ENCODE measurements around the gene RAB10. TPM values are rescaled to one million over a fixed set of nuclear protein-coding genes. Genes with fewer than 3 reads are reported as not detected.

RAB10 gene
- total and polyA plus RNA-seq, 2 experiments from 2014 or later, result 100 to 122 TPM

GRCh38 chr2:26168785-26169184 is 134.9 kb downstream of the RAB10 start:
- no peaks in the 10 kb centered on the region for H3K36me3 ChIP-seq (replicated peaks; ENCODE audit: insufficient read depth, low read depth)
- peaks cover 3% of the 10 kb centered on the region for H3K27me3 ChIP-seq
- H3K4me3 ChIP-seq, result no peak overlapping the region
- H3K9me2 ChIP-seq (replicated peaks; ENCODE audit: insufficient read depth), result no peaks in the 10 kb centered on the region
- no peaks in the 10 kb centered on the region for H3K4me1 ChIP-seq (ENCODE audit: insufficient read depth)
- no peak overlapping the region for H2AFZ ChIP-seq
- no peak overlapping the region for H3K4me2 ChIP-seq
- WGBS (ENCODE audit: low lambda C conversion rate, missing lambda C conversion rate), result 98% methylated on average over 4 of the region's 4 CpGs
- no peaks in the 10 kb centered on the region for H3K79me2 ChIP-seq
- no peak overlapping the region for H3K27ac ChIP-seq
- DNase-seq (ENCODE audit: low spot score), result no peak
- no peaks in the 10 kb centered on the region for H4K20me1 ChIP-seq (ENCODE audit: insufficient read depth, poor library complexity, severe bottlenecking)
- no peak for TF ChIP-seq CTCF (IDR thresholded peaks at IDR 0.05; ENCODE audit: poor library complexity)
- no peak for TF ChIP-seq EZH2 (IDR thresholded peaks at IDR 0.05; ENCODE audit: borderline replicate concordance)
- TF ChIP-seq EZH2phosphoT487 (IDR thresholded peaks at IDR 0.05; ENCODE audit: low read depth, severe bottlenecking, unreplicated experiment), result no peak
- H3K9me3 ChIP-seq (ENCODE audit: low read depth), result no peaks in the 10 kb centered on the region

DNA sequence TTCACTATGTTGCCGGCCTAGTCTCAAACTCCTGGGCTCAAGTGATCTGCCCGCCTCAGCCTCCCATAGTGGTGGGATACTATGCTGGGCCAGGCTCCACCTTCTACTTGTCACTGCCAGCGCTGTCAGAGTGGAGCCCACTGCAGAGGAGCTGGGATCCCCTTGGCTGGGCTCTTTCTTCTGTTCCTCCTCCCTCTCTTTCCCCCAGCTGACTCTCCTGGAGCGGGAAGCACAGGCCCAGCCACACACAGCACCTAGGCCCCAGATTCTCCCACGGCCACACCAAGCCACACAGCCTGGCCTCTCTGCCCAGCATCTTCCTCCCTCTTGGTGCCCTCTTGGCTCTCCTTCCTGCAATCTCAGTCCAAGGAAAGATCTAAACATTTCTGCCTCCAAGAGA is 135.3 kb downstream of the RAB10 start:
- H3K27me3 ChIP-seq, result peaks cover 7% of the 10 kb centered on the region
- no peak overlapping the region for H3K4me3 ChIP-seq
- no peaks in the 10 kb centered on the region for H4K20me1 ChIP-seq (ENCODE audit: insufficient read depth, poor library complexity, severe bottlenecking)
- H3K79me2 ChIP-seq, result no peaks in the 10 kb centered on the region
- no peaks in the 10 kb centered on the region for H3K36me3 ChIP-seq (replicated peaks; ENCODE audit: insufficient read depth, low read depth)
- no peaks in the 10 kb centered on the region for H3K9me3 ChIP-seq (ENCODE audit: low read depth)
- TF ChIP-seq EZH2 (IDR thresholded peaks at IDR 0.05; ENCODE audit: borderline replicate concordance), result no peak
- TF ChIP-seq EZH2phosphoT487 (IDR thresholded peaks at IDR 0.05; ENCODE audit: low read depth, severe bottlenecking, unreplicated experiment), result no peak
- TF ChIP-seq CTCF (IDR thresholded peaks at IDR 0.05; ENCODE audit: poor library complexity), result no peak
- no peak overlapping the region for H3K4me2 ChIP-seq
- 94% methylated on average over 5 of the region's 5 CpGs for WGBS (ENCODE audit: low lambda C conversion rate, missing lambda C conversion rate)
- H3K27ac ChIP-seq, result no peak overlapping the region
- no peaks in the 10 kb centered on the region for H3K9me2 ChIP-seq (replicated peaks; ENCODE audit: insufficient read depth)
- H2AFZ ChIP-seq, result no peak overlapping the region
- no peak for DNase-seq (ENCODE audit: low spot score)
- no peaks in the 10 kb centered on the region for H3K4me1 ChIP-seq (ENCODE audit: insufficient read depth)

DNA sequence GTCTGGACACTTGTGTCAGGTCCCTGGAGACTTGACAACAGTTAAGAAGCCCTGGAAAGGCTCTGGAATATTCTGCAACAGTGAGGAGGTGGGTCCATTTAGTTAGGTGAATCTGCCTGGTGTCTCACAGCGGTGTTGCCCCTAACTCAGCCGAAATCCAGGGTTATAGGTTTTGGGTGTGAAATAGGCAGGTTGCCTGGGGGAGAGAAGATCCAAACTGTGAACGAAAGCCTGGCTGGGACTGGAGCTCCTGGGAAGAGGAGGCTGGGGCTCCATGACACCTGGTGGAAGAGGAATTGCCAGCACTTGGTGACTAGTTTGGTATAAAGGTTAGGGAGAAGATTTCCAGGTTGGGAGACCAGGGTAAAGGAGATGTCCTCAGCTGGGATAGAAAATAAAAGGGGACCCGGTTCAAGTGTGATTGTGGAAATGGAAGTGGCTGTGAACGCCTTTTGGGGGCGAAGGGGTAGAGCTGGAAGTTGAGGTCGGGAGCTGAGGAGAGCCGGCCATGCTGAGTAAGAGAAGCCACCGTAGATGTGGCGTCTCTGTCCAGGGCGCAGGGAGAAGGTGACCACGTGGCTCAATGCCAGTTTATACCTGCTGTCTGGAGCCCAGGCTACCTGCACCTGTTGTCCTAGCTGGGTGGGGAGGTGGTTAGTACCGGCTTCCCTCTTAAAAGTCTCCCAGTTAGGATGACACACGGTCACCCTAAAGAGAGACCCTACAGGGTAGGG is 136.0 kb downstream of the RAB10 start:
- 89% methylated on average over 14 of the region's 14 CpGs for WGBS (ENCODE audit: low lambda C conversion rate, missing lambda C conversion rate)
- no peak overlapping the region for H3K4me3 ChIP-seq
- H4K20me1 ChIP-seq (ENCODE audit: insufficient read depth, poor library complexity, severe bottlenecking), result no peaks in the 10 kb centered on the region
- no peaks in the 10 kb centered on the region for H3K9me3 ChIP-seq (ENCODE audit: low read depth)
- no peaks in the 10 kb centered on the region for H3K36me3 ChIP-seq (replicated peaks; ENCODE audit: insufficient read depth, low read depth)
- H3K4me2 ChIP-seq, result no peak overlapping the region
- peaks cover 12% of the 10 kb centered on the region for H3K27me3 ChIP-seq
- H3K79me2 ChIP-seq, result no peaks in the 10 kb centered on the region
- no peaks in the 10 kb centered on the region for H3K9me2 ChIP-seq (replicated peaks; ENCODE audit: insufficient read depth)
- TF ChIP-seq CTCF (IDR thresholded peaks at IDR 0.05; ENCODE audit: poor library complexity) (no peak), EZH2 (IDR thresholded peaks at IDR 0.05; ENCODE audit: borderline replicate concordance) (no peak), EZH2phosphoT487 (IDR thresholded peaks at IDR 0.05; ENCODE audit: low read depth, severe bottlenecking, unreplicated experiment) (no peak)
- no peak overlapping the region for H2AFZ ChIP-seq
- H3K4me1 ChIP-seq (ENCODE audit: insufficient read depth), result no peaks in the 10 kb centered on the region
- no peak for DNase-seq (ENCODE audit: low spot score)
- no peak overlapping the region for H3K27ac ChIP-seq

Measured in hepatocyte (in vitro differentiated cells).